Measurements from ENCODE around the gene ELOVL7. TPM values are rescaled to one million over a fixed set of nuclear protein-coding genes. Genes with fewer than 3 reads are reported as not detected.
A peak's percentile ranks its signal among the peaks of the same experiment; 100 is the strongest.

Gene ELOVL7
- total RNA-seq, 1 experiment from 2014 or later: 2.5 TPM

DNA sequence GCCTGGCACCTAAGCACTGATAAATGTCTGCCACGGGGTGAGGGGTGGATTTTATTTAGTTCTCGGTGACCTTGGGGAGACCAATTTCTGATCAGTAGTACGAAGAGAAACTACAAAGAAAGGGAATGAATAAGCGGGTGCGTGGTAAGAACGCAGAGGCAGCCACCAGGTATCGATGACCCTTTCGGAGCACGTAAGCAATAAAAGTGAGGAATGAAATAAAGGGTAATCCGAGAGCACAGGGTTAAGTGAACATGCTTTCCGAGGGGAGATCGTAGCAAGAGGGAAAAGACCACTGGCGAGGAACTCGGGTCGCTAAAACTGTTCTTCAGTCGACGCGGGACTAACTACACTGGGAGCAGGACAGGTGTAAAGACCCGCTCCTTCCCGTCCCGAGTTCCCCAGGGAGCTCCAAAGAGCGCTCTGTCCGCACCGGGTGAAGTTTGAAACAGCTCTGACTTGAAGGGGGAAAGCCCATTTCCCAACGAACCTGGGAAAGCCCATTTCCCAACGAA, 1.1 kb downstream of the ELOVL7 start:
- H3K23ac ChIP-seq (ENCODE audit: insufficient read length, low read depth, low read length): no peak overlapping the region
- WGBS (ENCODE audit: extremely low coverage, insufficient read length, low lambda C conversion rate): no CpG with 5 or more reads among the region's 26 CpGs
- H3K9me3 ChIP-seq (ENCODE audit: control insufficient read depth, low read depth, low read length): no peaks in the 10 kb centered on the region
- no peak overlapping the region for H3K18ac ChIP-seq (ENCODE audit: insufficient read length, low read depth, low read length)
- H3K36me3 Mint-ChIP-seq (ENCODE audit: insufficient read depth in 1 of 3, low read depth in 3 of 3): no peaks in the 10 kb centered on the region
- H3K27ac ChIP-seq (ENCODE audit: insufficient read length, low read depth, low read length): no peak overlapping the region
- peak overlapping the region; percentile 57 for H3K9ac ChIP-seq (ENCODE audit: extremely low read depth, insufficient read length, low read length)
- H3K4me3 Mint-ChIP-seq: peak overlapping the region; percentile 89 to 95
- no peak overlapping the region for H3K27ac Mint-ChIP-seq
- H3K23me2 ChIP-seq (ENCODE audit: insufficient read length, low read depth, low read length, poor library complexity, severe bottlenecking): peaks cover 19% of the 10 kb centered on the region
- H3K4me1 ChIP-seq (ENCODE audit: insufficient read depth, low read length): peaks cover 3% of the 10 kb centered on the region; the same call in 1 of the 2 replicates
- H3K56ac ChIP-seq (ENCODE audit: insufficient read length, low read depth, low read length): no peak overlapping the region
- H2AFZ ChIP-seq (ENCODE audit: low read length): no peak overlapping the region
- H4K91ac ChIP-seq (ENCODE audit: insufficient read length, low read depth, low read length): no peak overlapping the region
- no peaks in the 10 kb centered on the region for H3K79me1 ChIP-seq (ENCODE audit: insufficient read depth, low read depth, low read length, poor library complexity, severe bottlenecking)
- TF ChIP-seq, protein P1, sequence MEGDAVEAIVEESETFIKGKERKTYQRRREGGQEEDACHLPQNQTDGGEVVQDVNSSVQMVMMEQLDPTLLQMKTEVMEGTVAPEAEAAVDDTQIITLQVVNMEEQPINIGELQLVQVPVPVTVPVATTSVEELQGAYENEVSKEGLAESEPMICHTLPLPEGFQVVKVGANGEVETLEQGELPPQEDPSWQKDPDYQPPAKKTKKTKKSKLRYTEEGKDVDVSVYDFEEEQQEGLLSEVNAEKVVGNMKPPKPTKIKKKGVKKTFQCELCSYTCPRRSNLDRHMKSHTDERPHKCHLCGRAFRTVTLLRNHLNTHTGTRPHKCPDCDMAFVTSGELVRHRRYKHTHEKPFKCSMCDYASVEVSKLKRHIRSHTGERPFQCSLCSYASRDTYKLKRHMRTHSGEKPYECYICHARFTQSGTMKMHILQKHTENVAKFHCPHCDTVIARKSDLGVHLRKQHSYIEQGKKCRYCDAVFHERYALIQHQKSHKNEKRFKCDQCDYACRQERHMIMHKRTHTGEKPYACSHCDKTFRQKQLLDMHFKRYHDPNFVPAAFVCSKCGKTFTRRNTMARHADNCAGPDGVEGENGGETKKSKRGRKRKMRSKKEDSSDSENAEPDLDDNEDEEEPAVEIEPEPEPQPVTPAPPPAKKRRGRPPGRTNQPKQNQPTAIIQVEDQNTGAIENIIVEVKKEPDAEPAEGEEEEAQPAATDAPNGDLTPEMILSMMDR (conservative IDR thresholded peaks at IDR 0.05): no peak
- H2BK20ac ChIP-seq (ENCODE audit: low read depth, low read length, poor library complexity, severe bottlenecking): no peak overlapping the region
- no peaks in the 10 kb centered on the region; a peak in 1 of 5 replicates for H3K9me3 Mint-ChIP-seq
- no peak overlapping the region for H3T11ph ChIP-seq (ENCODE audit: low read length)
- H4K5ac ChIP-seq (ENCODE audit: insufficient read length, low read depth, low read length): no peak overlapping the region
- H3K79me2 ChIP-seq (ENCODE audit: insufficient read depth, low read length): no peaks in the 10 kb centered on the region
- no peak overlapping the region for H3K14ac ChIP-seq (ENCODE audit: insufficient read depth, low read length)
- H3K4me1 Mint-ChIP-seq: peaks cover 26 to 27% of the 10 kb centered on the region in 2 experiments
- no peak overlapping the region for H2BK120ac ChIP-seq (ENCODE audit: low read depth, low read length, poor library complexity, severe bottlenecking)
- H3K4ac ChIP-seq (ENCODE audit: low read depth, low read length): no peak overlapping the region
- H2BK12ac ChIP-seq (ENCODE audit: insufficient read length, low read depth, low read length): no peak overlapping the region
- H2BK5ac ChIP-seq (ENCODE audit: insufficient read length, low read length): no peak overlapping the region
- no peak overlapping the region for H4K8ac ChIP-seq (replicated peaks; ENCODE audit: insufficient read length, low read depth, low read length)
- peak overlapping the region; percentile 100 for H3K4me2 ChIP-seq (ENCODE audit: insufficient read depth, insufficient read length, low read length)
- H3K27me3 ChIP-seq (ENCODE audit: insufficient read depth, low read length): peaks cover 10% of the 10 kb centered on the region; the same call in 1 of the 2 replicates
- H3K27me3 Mint-ChIP-seq (ENCODE audit: low read depth): peaks cover 32% of the 10 kb centered on the region
- DNase-seq: peak; percentile 47
- H2AK5ac ChIP-seq (ENCODE audit: insufficient read length, low read length): no peak overlapping the region
- H4K20me1 ChIP-seq (ENCODE audit: control insufficient read depth, insufficient read depth, insufficient read length): no peaks in the 10 kb centered on the region
- no peak overlapping the region; the same call in 1 of the 2 replicates for H2BK15ac ChIP-seq (ENCODE audit: low read depth, low read length)
